ENCODE data around the gene MLF1. TPM values are rescaled to one million over a fixed set of nuclear protein-coding genes. Genes with fewer than 3 reads are reported as not detected.

Gene MLF1
- total and polyA plus RNA-seq, 2 donors (not counting 1 experiment from before 2014, with no cell fraction given): 0.25 TPM; not detected in 1

DNA sequence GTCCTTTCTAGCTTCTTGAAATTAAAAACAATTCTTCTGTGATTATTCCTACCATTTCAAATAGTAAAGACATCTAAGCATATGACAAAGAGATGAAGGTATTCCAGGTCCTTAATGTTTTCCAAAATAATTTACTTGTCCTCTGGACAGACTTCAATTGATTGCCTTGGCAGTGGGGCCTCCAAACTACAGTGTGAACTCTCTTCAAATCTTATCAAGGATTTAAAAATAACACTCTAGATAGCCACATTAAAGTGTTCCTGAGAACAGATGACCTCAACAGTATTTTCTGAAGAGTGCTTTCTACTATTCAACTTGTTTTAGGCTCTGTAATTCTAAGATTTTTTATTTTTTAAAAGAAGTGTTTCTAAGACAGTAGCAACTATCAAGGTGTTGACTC lies 7.9 kb upstream of the MLF1 start:
- CTCF ChIA-PET: no interaction called here

DNA sequence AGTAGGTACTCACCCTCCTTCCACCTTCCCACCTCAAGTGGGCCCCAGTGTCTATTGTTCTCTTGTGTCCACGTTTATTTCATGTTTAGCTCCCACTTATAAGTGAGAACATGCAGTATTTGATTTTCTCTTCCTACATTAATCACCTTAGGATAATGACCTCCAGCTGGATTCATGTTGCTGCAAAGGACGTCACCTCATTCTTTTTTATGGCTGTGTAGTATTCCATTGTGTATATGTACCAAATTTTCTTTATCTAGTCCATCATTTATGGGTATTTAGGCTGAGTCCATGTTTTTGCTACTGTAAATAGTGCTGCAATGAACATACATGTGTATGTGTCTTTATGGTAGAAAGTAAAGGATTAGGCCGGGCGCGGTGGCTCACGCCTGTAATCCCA lies 5.9 kb upstream of the MLF1 start:
- Mint-ChIP-seq H3K4me3 (no peak overlapping the region), H3K27me3 (peaks cover 36% of the 10 kb centered on the region), H3K27ac (no peak overlapping the region), H3K4me1 (no peaks in the 10 kb centered on the region), H3K9me3 (ENCODE audit: insufficient read depth) (peaks cover 2% of the 10 kb centered on the region)
- H3K9me3 ChIP-seq (ENCODE audit: control extremely low read depth in 1 of 3, control insufficient read depth in 2 of 3, insufficient read depth in 1 of 3, low read length in 2 of 3): peaks cover 0 to 5% (median 4%) of the 10 kb centered on the region in 3 donors
- ChIA-PET CTCF (no interaction called here), POLR2A (no interaction called here)
- no peak overlapping the region for H3K9ac ChIP-seq (ENCODE audit: low read length)
- H4K20me1 ChIP-seq (ENCODE audit: control insufficient read depth, insufficient read depth, low read length, poor library complexity, severe bottlenecking): no peaks in the 10 kb centered on the region
- TF ChIP-seq EZH2 (IDR thresholded peaks at IDR 0.05; ENCODE audit: borderline replicate concordance, insufficient read depth, low read depth, low read length, poor library complexity, severe bottlenecking): no peak
- TF ChIP-seq, protein P1, sequence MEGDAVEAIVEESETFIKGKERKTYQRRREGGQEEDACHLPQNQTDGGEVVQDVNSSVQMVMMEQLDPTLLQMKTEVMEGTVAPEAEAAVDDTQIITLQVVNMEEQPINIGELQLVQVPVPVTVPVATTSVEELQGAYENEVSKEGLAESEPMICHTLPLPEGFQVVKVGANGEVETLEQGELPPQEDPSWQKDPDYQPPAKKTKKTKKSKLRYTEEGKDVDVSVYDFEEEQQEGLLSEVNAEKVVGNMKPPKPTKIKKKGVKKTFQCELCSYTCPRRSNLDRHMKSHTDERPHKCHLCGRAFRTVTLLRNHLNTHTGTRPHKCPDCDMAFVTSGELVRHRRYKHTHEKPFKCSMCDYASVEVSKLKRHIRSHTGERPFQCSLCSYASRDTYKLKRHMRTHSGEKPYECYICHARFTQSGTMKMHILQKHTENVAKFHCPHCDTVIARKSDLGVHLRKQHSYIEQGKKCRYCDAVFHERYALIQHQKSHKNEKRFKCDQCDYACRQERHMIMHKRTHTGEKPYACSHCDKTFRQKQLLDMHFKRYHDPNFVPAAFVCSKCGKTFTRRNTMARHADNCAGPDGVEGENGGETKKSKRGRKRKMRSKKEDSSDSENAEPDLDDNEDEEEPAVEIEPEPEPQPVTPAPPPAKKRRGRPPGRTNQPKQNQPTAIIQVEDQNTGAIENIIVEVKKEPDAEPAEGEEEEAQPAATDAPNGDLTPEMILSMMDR (IDR thresholded peaks at IDR 0.05): no peak
- H3K27me3 ChIP-seq (replicated peaks in 1 of 4; ENCODE audit: control extremely low read depth in 1 of 4, control insufficient read depth in 3 of 4, insufficient read depth in 4 of 4, low read length in 3 of 4): peaks cover 0 to 18% (median 7%) of the 10 kb centered on the region in 4 experiments
- H3K27ac ChIP-seq (ENCODE audit: low read length in 2 of 2): no peak overlapping the region
- no peak overlapping the region for H2AFZ ChIP-seq (ENCODE audit: insufficient read depth, low read depth, low read length, poor library complexity, severe bottlenecking)
- H3K79me2 ChIP-seq (ENCODE audit: control insufficient read depth, insufficient read depth, low read length): no peaks in the 10 kb centered on the region
- no peak overlapping the region for H3K4me2 ChIP-seq (replicated peaks; ENCODE audit: low read depth, low read length, poor library complexity, severe bottlenecking)
- no peak for DNase-seq
- 100% methylated on average over 4 of the region's 6 CpGs for WGBS (ENCODE audit: insufficient coverage)
- ATAC-seq (ENCODE audit: low read depth): no peak
- intact Hi-C loops (cut with micrococcal nuclease): no loop called here
- no peaks in the 10 kb centered on the region for H3K36me3 ChIP-seq (replicated peaks in 1 of 2; ENCODE audit: control extremely low read depth in 1 of 2, control insufficient read depth in 1 of 2, extremely low read depth in 1 of 2, insufficient read depth in 2 of 2, low read length in 1 of 2)
- no peaks in the 10 kb centered on the region for H3K4me1 ChIP-seq (ENCODE audit: control insufficient read depth in 2 of 2, insufficient read depth in 2 of 2, low read length in 2 of 2)
- no peak overlapping the region for H3K4me3 ChIP-seq (ENCODE audit: control extremely low read depth in 1 of 5, extremely low read depth in 1 of 5, insufficient read depth in 1 of 5, low read depth in 2 of 5, low read length in 4 of 5)

More for the DNA sequence above, 7.9 kb upstream of the MLF1 start:
- no peak overlapping the region for H3K4me3 ChIP-seq (ENCODE audit: control extremely low read depth in 1 of 5, extremely low read depth in 1 of 5, insufficient read depth in 1 of 5, low read depth in 2 of 5, low read length in 4 of 5)
- H3K4me1 ChIP-seq (ENCODE audit: control insufficient read depth in 2 of 2, insufficient read depth in 2 of 2, low read length in 2 of 2): no peaks in the 10 kb centered on the region
- Mint-ChIP-seq H3K4me1 (no peaks in the 10 kb centered on the region), H3K27ac (no peak overlapping the region), H3K27me3 (peaks cover 24% of the 10 kb centered on the region), H3K4me3 (no peak overlapping the region), H3K9me3 (ENCODE audit: insufficient read depth) (peaks cover 2% of the 10 kb centered on the region)
- H3K79me2 ChIP-seq (ENCODE audit: control insufficient read depth, insufficient read depth, low read length): no peaks in the 10 kb centered on the region
- DNase-seq (no peak), ATAC-seq (ENCODE audit: low read depth) (no peak)
- H3K27ac ChIP-seq (ENCODE audit: low read length in 2 of 2): no peak overlapping the region
- H3K27me3 ChIP-seq (replicated peaks in 1 of 4; ENCODE audit: control extremely low read depth in 1 of 4, control insufficient read depth in 3 of 4, insufficient read depth in 4 of 4, low read length in 3 of 4): peaks cover 0 to 7% (median 3%) of the 10 kb centered on the region in 4 experiments
- H3K36me3 ChIP-seq (replicated peaks in 1 of 2; ENCODE audit: control extremely low read depth in 1 of 2, control insufficient read depth in 1 of 2, extremely low read depth in 1 of 2, insufficient read depth in 2 of 2, low read length in 1 of 2): no peaks in the 10 kb centered on the region
- H3K9ac ChIP-seq (ENCODE audit: low read length): no peak overlapping the region
- no peaks in the 10 kb centered on the region for H4K20me1 ChIP-seq (ENCODE audit: control insufficient read depth, insufficient read depth, low read length, poor library complexity, severe bottlenecking)
- H3K4me2 ChIP-seq (replicated peaks; ENCODE audit: low read depth, low read length, poor library complexity, severe bottlenecking): no peak overlapping the region
- H2AFZ ChIP-seq (ENCODE audit: insufficient read depth, low read depth, low read length, poor library complexity, severe bottlenecking): no peak overlapping the region
- TF ChIP-seq EZH2 (IDR thresholded peaks at IDR 0.05; ENCODE audit: borderline replicate concordance, insufficient read depth, low read depth, low read length, poor library complexity, severe bottlenecking): no peak
- TF ChIP-seq, protein P1 (IDR thresholded peaks at IDR 0.05): no peak
- POLR2A ChIA-PET: no interaction called here
- intact Hi-C loops (cut with micrococcal nuclease): no loop called here
- H3K9me3 ChIP-seq (ENCODE audit: control extremely low read depth in 1 of 3, control insufficient read depth in 2 of 3, insufficient read depth in 1 of 3, low read length in 2 of 3): peaks cover 0 to 5% (median 4%) of the 10 kb centered on the region in 3 donors

Measured in B cell (primary cell).